HepG2 (cell line): ENCODE measurements around the gene GMEB2. TPM values are rescaled to one million over a fixed set of nuclear protein-coding genes. Genes with fewer than 3 reads are reported as not detected.

Experiments used
- ARID3A ChIP-seq: IDR thresholded peaks from 2 replicates; pipeline ENCODE4 v1.6.1; 2012; ENCODE audit warnings: low read depth, low read length, improper control_type of control experiment
- CBX1 ChIP-seq: IDR thresholded peaks from one replicate; pipeline ENCODE4 v1.6.1; 2016; ENCODE audit warnings: antibody characterized with exemption, low read depth
- EP300 ChIP-seq, 3 experiments: sonication (generic) in 1 of 3; formaldehyde crosslinking in 1 of 3; IDR thresholded peaks; 2 replicates each; pipeline versions ENCODE4 v1.5.1 to v1.6.1; 2011 to 2020; ENCODE audit warnings: low read depth in 2 of 3, low read length in 2 of 3, borderline replicate concordance in 1 of 3, improper control_type of control experiment in 1 of 3, mild to moderate bottlenecking in 1 of 3, missing genetic modification reagents in 1 of 3, moderate library complexity in 1 of 3
- HNRNPL ChIP-seq: fragments of 200-400 bp; formaldehyde crosslinking; IDR thresholded peaks from 2 replicates; pipeline ENCODE4 v1.6.1; 2017; ENCODE audit warnings: mild to moderate bottlenecking, low read depth, low read length
- KAT8 ChIP-seq: IDR thresholded peaks from 2 replicates; pipeline ENCODE4 v1.6.1; 2016; ENCODE audit warnings: missing genetic modification reagents, missing compliant biosample characterization
- PAX8 ChIP-seq: sonication (generic); formaldehyde crosslinking; IDR thresholded peaks from 2 replicates; pipeline ENCODE4 v1.8.0; 2022; ENCODE audit warnings: mild to moderate bottlenecking, missing genetic modification reagents, borderline replicate concordance
- PBX2 ChIP-seq: IDR thresholded peaks from 2 replicates; pipeline ENCODE4 v1.6.1; 2016; ENCODE audit warnings: control low read depth
- PITX1 ChIP-seq: sonication (generic); formaldehyde crosslinking; IDR thresholded peaks from 2 replicates; pipeline ENCODE4 v1.5.1; 2020; ENCODE audit warnings: mild to moderate bottlenecking, missing genetic modification reagents
- SALL1 ChIP-seq: sonication (generic); formaldehyde crosslinking; IDR thresholded peaks from 2 replicates; pipeline ENCODE4 v1.8.0; 2022; ENCODE audit warnings: mild to moderate bottlenecking, missing genetic modification reagents
- SP5 ChIP-seq: IDR thresholded peaks from 2 replicates; pipeline ENCODE4 v1.6.1; 2016; ENCODE audit warnings: low read depth, borderline replicate concordance
- SUZ12 ChIP-seq: fragments of 150-350 bp; IDR thresholded peaks from 2 replicates; pipeline ENCODE4 v1.6.1; 2014; ENCODE audit warnings: low read depth, low read length
- XRCC5 ChIP-seq: fragments of 200-400 bp; formaldehyde crosslinking; optimal IDR thresholded peaks from 2 replicates; pipeline ENCODE3; 2017; ENCODE audit warnings: mild to moderate bottlenecking, low read length
- ZHX2 ChIP-seq, 2 experiments: sonication (generic) in 1 of 2; formaldehyde crosslinking in 1 of 2; IDR thresholded peaks; 2 replicates each; pipeline versions ENCODE4 v1.6.1 to v1.9.0; 2014 to 2022; ENCODE audit warnings: antibody characterized with exemption in 1 of 2, borderline replicate concordance in 1 of 2, inconsistent platforms in 1 of 2, low read depth in 1 of 2, missing genetic modification reagents in 1 of 2
- ZNF292 ChIP-seq: sonication (generic); formaldehyde crosslinking; IDR thresholded peaks from 2 replicates; pipeline ENCODE4 v1.8.1; 2022; ENCODE audit warnings: mild to moderate bottlenecking, low read depth, missing genetic modification reagents, borderline replicate concordance
- ZNF329 ChIP-seq: sonication (generic); formaldehyde crosslinking; IDR thresholded peaks from 2 replicates; pipeline ENCODE4 v1.9.0; 2021; ENCODE audit warnings: low read depth, mild to moderate bottlenecking, missing genetic modification reagents
- polyA plus RNA-seq, 8 experiments: library from polyadenylated mRNA; depleted of rRNA in 3 of 8; stranded (reverse) in 7 of 8; unstranded in 1 of 8; fragments of >200 nt; fragmentation: Illumina TruSeq in 4 of 8; extraction: Trizol in 4 of 8; gene quantifications; 2 replicates each; pipeline versions ENCODE4 v1.2.1 to v1.2.3, GENCODE V29; 2011 to 2016; ENCODE audit warnings: low read depth in 4 of 8, missing spikeins in 1 of 8, mixed read lengths in 1 of 8; ENCODE audit not compliant: insufficient read depth in 1 of 8
- total RNA-seq, 5 experiments: library from RNA; depleted of rRNA; stranded (reverse); fragments of >200 nt; fragmentation: Illumina TruSeq; extraction: Trizol; gene quantifications; 2 replicates each; pipeline ENCODE4 v1.2.3, GENCODE V29; 2016; ENCODE audit warnings: low read depth in 1 of 5

GMEB2 gene
- total and polyA plus RNA-seq, 2 of the 13 experiments (the other 11 are each of a cell fraction or from before 2014, with no cell fraction given): 10.6 to 12.4 TPM

GRCh38 chr20:63624486-63624885 lies 2.4 kb downstream of the GMEB2 start (continued):
- no peak for TF ChIP-seq SP5 (CRISPR knock-in tag)
- TF ChIP-seq PITX1 (CRISPR knock-in tag): peak; percentile 46; the same call in 1 of the 2 replicates
- TF ChIP-seq KAT8 (CRISPR knock-in tag): 0 out of 2 replicates have a peak, but pooled peaks have one; percentile 23
- peak; percentile 81; the same call in 1 of the 2 replicates for TF ChIP-seq ZNF292
- no peak for TF ChIP-seq ZNF329 (CRISPR knock-in tag)
- TF ChIP-seq PAX8: no peak
- peak in 1 of 2 experiments; percentile 51; a peak in 1 of 4 replicates for TF ChIP-seq EP300 (IDR thresholded peaks at IDR 0.05; ENCODE audit: low read depth in 2 of 2, low read length in 2 of 2)
- no peak for TF ChIP-seq EP300 (CRISPR knock-in tag; IDR thresholded peaks at IDR 0.05; ENCODE audit: borderline replicate concordance)
- no peak for TF ChIP-seq PBX2 (CRISPR knock-in tag)
- TF ChIP-seq CBX1: peak; percentile 71
- TF ChIP-seq SUZ12: no peak
- TF ChIP-seq HNRNPL: no peak
- peak; percentile 59 for TF ChIP-seq XRCC5
- no peak for TF ChIP-seq ARID3A
- no peak for TF ChIP-seq ZHX2 (IDR thresholded peaks at IDR 0.05; ENCODE audit: low read depth)
- no peak for TF ChIP-seq ZHX2 (CRISPR knock-in tag; IDR thresholded peaks at IDR 0.05; ENCODE audit: borderline replicate concordance)
- peak; percentile 59; the same call in 1 of the 2 replicates for TF ChIP-seq SALL1 (CRISPR knock-in tag)
